Measurements from ENCODE around the gene OVCH2.

DNA sequence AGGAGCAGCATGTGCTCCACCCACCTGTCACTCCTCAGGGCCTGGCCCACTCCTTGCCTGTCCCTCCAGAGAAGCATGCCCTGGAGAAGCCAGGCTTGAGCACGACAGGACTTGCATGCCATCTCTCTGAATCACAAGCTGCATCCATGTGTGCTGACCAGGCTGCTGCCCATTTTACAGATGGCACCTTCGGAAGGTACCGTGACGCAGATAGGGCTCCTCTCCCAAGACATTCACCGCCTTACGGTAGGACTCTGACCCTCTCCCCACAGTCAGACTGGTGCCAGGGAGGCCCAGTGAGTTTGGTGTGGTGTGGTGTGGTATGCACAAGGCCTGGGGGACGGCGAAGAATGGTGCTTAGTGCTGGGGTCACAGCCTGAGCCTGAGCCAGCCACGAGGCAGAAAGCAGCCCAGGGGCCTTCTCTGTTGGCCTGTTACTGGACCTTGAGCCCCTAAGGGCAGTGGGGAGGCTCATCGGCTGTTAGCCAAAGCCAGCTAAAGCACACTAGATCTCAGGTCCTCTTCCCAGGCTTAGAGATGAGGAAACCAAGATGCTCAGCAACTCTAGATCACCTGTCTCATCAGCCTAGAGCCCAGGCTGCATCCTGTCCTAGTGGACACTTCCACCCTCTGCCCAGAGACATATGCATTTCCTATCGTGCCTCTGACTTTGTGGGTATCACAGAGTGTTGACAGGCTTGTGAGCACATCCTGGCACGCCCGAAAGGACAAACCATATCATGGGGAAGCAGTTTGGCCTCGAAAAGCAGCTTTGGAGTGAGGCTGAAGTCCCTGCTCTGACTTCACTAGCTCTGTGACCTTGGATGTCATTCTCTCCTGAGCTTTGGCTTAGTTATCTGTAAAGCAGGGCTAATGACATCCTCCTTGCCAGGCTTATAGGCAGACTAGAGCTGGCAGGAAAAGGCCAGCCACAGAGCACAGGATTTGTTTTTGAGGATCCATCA, 50.7 kb downstream of the OVCH2 start:
- no peak for TF ChIP-seq CTCF (IDR thresholded peaks at IDR 0.05)
- no peak for TF ChIP-seq POLR2A (IDR thresholded peaks at IDR 0.05)
- no peak for TF ChIP-seq EP300 (IDR thresholded peaks at IDR 0.05)
- TF ChIP-seq POLR2AphosphoS5 (IDR thresholded peaks at IDR 0.05): no peak
